ENCODE results near the gene XCL2.

- TF ChIP-seq JUN (IDR thresholded peaks at IDR 0.05) = no peak
- TF ChIP-seq, protein P1, sequence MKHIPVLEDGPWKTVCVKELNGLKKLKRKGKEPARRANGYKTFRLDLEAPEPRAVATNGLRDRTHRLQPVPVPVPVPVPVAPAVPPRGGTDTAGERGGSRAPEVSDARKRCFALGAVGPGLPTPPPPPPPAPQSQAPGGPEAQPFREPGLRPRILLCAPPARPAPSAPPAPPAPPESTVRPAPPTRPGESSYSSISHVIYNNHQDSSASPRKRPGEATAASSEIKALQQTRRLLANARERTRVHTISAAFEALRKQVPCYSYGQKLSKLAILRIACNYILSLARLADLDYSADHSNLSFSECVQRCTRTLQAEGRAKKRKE (CRISPR knock-in tag; IDR thresholded peaks at IDR 0.05; ENCODE audit: low read depth) = no peak
- TF ChIP-seq, protein P2, sequence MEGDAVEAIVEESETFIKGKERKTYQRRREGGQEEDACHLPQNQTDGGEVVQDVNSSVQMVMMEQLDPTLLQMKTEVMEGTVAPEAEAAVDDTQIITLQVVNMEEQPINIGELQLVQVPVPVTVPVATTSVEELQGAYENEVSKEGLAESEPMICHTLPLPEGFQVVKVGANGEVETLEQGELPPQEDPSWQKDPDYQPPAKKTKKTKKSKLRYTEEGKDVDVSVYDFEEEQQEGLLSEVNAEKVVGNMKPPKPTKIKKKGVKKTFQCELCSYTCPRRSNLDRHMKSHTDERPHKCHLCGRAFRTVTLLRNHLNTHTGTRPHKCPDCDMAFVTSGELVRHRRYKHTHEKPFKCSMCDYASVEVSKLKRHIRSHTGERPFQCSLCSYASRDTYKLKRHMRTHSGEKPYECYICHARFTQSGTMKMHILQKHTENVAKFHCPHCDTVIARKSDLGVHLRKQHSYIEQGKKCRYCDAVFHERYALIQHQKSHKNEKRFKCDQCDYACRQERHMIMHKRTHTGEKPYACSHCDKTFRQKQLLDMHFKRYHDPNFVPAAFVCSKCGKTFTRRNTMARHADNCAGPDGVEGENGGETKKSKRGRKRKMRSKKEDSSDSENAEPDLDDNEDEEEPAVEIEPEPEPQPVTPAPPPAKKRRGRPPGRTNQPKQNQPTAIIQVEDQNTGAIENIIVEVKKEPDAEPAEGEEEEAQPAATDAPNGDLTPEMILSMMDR (IDR thresholded peaks at IDR 0.05) = no peak
Measured at GRCh38 chr1:168561989-168562388, 18.2 kb upstream of the XCL2 start.

All from A549 (cell line).